Fibroblast of skin of abdomen (primary cell): ENCODE data around the gene COL7A1. TPM values are rescaled to one million over a fixed set of nuclear protein-coding genes. Genes with fewer than 3 reads are reported as not detected.

Source experiments
- DNase-seq: peaks from one replicate; pipeline ENCODE4 v3.0.0-alpha.2; 2013
- polyA plus RNA-seq, 2 experiments: library from polyadenylated mRNA; unstranded; fragments of 120-200 nt; gene quantifications; one replicate each; pipeline ENCODE4 v1.2.1, GENCODE V29; 2013; ENCODE audit not compliant: insufficient read length in 2 of 2

COL7A1 gene
- polyA plus RNA-seq (2013, experiment 1 of 2; ENCODE audit: insufficient read length): 49.8 TPM
- 48.7 TPM for polyA plus RNA-seq (2013, experiment 2 of 2; ENCODE audit: insufficient read length)

DNA sequence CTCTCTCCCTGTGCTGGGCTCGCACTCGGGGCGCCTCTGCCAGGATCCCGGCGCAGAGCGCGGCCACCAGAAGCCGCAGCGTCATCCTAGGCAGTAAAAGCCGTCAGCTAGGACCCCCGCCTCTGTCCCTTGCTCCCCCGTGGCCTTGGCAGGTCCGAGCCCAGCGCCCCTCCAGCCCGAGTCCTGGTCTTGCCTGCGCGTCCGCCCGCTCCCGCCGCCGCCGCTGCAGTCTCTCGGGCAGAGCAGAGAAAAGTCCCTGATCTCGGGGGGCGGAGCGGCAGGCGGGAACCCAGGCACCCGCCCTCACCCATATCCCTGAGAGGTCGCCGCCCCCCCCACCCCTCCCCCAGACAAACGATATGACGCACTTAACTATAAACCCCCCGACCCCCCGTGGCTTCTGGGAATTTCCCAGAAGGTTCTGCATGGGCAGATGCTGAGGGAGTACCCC, at the start of gene COL7A1:
COL7A1 (minus strand) TSS at position 255 of the 451 bp plus-strand sequence; CDS start at position 85, 170 bp downstream.
- no peak for DNase-seq

- DNase-seq: no peak
Measured at GRCh38 chr3:48642605-48643004, 47.5 kb upstream of the COL7A1 start.

DNA sequence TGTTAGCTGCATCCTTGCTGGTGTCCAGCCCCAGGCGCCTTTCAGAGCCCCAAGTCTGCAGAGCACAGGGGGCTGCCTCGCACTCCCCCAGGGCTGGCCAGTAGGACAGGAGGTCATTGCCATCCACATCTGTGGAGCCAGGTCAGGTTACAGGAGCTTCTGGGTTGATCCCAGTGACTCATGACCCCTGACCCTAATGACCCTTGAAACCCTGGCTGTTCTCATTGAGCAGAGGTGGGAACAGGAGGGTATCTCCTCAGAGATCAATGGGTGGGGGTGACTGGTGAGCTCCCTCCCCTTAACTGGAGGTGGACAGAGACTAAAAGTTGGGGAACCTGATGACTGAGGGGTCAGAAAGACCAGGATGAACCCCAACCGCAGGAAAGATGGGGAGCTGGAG, 46.3 kb upstream of the COL7A1 start:
- no peak for DNase-seq

DNA sequence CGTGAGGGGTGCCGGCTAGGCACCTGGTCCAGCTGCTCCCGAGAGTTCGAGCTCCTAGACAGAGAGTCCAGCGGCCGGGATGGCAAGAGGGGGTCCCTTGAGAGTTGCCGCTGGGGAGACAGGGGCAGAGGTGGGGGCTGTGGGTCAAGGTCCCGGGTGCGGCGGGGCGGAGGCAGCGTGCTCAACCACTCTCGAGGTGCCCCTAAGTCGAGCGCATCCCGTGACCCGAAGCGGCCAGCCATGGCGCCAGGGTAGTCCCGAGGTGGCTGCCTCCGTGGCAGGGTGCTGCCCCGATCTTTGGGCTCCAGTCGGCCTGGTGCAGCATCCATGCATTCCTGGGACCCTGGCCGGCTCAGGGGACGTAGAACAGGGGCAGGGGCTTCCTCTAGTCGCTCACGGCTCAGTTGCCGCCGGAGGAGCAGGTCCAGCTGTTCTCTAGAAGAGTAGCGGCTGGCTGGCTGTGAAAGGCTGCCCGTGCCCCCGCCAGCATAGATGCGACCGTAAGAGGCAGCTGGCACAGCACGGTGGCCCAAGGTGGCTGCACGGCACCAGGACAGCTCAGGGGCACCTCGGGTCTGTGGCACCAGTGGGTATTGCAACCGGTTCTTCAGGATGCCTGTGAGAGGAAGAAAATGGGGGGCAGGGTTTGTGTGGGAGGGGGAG, 44.9 kb upstream of the COL7A1 start:
- no peak for DNase-seq

DNA sequence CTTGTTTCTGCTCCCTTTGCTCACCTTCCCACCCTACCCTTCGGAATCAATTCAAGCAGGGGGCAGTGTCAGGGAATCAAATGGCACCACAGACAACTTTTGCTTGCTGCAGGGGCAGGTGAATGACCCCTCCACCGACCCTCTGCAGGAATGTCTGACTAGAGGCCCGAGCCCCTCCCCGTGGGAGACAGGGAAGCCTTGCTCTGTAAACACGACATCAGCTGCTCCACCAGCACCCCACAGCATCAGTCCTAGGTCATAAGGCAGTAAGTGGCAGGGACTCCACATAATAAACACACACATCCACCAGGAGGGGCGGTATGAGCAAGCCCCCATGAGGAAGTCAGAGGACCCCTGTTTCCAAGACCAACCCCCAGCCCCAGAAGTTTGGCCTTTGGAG, 42.2 kb upstream of the COL7A1 start:
- DNase-seq: no peak

DNA sequence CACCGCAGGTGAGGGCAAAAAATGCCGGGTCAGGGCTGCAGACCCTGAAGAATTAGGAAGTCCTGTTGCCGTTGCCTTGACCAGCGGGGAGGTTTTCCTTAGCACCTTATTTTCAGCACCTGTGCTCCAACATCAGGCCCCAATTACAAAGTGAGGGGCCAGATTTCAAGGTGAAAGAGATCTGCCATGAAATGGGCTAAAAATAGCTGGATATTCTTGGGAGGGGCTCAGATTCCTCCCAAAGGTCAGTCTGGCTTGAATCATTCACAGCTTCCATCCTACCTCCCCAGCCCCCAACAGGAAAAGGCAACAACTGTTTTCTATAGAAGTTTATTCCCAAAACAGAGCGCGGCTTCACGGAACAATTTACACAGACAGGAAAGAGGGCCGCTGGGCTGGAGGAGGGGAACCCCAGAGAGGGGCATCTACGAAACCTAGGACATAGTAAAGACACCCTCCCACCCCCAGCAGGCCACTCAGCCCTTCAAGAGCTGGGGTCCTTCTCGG, 41.1 kb upstream of the COL7A1 start:
- DNase-seq: no peak

DNA sequence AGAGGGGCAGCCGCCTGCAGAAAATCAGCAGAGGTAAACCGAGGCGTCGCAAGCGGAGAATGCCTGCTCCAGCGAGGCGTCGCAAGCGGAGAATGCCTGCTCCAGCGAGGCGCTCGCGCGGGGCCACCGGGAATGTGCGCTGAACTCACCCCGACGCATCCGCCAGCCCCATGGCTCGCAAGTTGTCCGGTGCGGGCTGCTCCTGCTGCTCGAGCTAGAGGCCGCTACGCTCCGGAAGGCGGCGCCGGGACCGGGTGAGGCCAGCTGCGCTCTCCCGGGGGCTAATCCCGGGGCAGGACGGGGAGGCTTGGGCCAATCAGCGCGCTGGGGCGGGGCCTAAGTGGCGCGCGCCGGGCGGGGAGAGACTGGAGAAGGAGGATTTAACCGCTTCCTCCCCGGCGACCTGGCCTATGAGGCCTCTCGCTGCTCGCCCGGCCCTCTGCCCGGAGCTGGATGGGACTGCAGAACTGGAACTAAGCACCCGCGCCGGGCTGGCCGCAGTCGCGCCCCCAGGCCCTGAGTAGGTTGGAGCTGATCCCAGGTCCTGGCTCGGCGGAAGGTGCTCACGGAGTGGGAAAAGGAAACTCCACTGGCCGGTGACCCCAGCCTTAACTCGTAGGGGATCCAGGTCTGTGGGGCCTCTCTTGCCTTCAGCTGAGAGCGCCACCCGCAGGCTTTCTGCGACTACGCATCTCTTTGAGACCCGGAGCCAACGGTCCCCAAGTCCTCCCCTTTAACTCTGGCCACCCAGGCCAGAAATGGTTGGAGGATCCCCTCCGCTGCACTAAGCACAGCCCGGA, 40.3 kb upstream of the COL7A1 start, which contains the start of gene SLC26A6:
SLC26A6 (minus strand) TSS at position 240 of the 800 bp plus-strand sequence; CDS start at position 172, 68 bp downstream.
- peak; percentile 95 for DNase-seq

- DNase-seq: peak; percentile 57
Measured at GRCh38 chr3:48634661-48635221, 39.6 kb upstream of the COL7A1 start.

DNA sequence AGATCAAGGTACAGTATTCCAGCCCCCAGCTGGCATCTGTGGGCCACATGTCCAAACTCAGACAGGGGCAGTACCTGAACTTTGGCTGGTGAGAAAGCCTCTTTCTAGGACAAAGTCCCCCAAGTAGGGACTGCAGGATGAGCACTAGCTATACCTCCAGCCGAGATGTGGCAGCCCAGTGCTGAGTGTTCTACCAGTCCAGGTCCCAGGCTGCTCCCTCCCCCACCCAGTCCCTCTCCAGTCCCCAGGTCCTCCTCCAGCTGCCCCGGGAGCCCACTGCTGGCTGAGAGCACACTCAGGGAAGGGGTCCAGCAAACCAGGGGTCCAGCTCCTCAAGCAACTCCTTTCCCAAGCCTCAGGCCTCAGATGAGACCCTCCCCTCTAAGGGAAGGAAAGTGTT, 38.6 kb upstream of the COL7A1 start:
- DNase-seq: no peak

- DNase-seq: no peak
Measured at GRCh38 chr3:48633256-48633655, 38.1 kb upstream of the COL7A1 start.

- DNase-seq: no peak
Measured at GRCh38 chr3:48631516-48632448, 36.7 kb upstream of the COL7A1 start.

DNA sequence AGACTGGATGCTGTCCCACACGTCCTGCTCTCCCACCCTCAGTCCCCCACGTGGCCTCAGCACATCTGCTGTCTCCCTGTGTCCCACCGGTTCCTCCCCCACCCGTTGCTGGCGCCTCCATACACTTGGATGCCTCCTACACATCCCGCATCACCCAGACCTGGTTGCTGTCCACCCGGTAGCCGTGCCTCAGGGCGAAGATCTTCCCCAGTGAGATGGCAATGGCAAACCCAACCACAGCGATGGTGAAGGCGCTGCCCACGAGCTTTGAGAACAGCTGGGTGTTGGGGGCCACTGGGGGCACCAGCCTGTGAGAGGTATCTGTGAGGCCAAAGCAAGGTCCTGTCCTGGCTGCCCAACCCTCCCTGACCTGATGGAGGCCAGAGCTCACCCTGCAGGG, 35.7 kb upstream of the COL7A1 start:
- DNase-seq: no peak

GRCh38 chr3:48630407-48630806, 35.3 kb upstream of the COL7A1 start:
- no peak for DNase-seq

GRCh38 chr3:48629894-48630293, 34.8 kb upstream of the COL7A1 start:
- DNase-seq: no peak

- no peak for DNase-seq
Measured at GRCh38 chr3:48628277-48629017, 33.3 kb upstream of the COL7A1 start.

- DNase-seq: no peak
Measured at GRCh38 chr3:48625600-48625999, 30.5 kb upstream of the COL7A1 start.

GRCh38 chr3:48624767-48625166, 29.6 kb upstream of the COL7A1 start:
- DNase-seq: no peak

DNA sequence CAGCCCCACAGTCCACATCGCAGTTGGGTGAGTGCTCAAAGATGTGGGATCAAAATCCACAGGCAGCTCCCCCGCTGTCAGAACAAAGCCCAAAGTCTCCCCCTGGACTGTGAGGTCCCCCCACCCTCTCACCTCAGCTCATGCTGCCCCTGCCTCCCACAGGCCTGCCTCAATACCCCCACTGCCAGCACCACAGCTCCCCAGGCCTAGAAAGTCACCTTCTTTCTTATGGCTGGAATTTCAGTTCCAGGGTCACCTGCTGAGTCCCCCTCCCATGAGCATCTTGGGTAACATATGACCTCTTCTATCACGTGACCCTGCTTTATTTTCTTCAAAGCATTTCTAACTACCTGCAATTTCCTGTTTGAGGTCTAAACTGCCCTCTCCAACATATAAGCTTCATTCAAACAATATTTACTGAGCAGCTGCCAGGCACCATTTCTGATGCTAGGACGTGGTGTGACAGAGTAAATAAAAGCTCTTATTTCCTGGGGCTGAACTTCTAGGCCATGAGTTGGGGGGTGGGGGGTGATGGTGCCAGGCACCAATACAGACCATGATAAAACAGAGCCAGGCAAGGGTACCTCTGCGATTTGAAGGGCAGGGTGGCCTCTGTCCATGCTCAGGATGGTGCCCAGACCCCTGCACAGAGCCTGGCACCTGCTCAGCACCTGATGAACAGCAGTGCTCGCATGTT, 28.9 kb upstream of the COL7A1 start:
- no peak for DNase-seq

- DNase-seq: no peak
Measured at GRCh38 chr3:48621461-48621869, 26.3 kb upstream of the COL7A1 start, which contains the start of gene TMEM89. Gene TMEM89 (minus strand): TSS chr3:48621769. CDS start chr3:48621756, 13 bp downstream.
